GM12873 (cell line): ENCODE results near the gene EVX1.
A peak's percentile ranks its signal among the peaks of the same experiment; 100 is the strongest.

Source experiments
- CTCF ChIP-seq: IDR thresholded peaks from 2 replicates; pipeline ENCODE4 v1.5.1; 2012; ENCODE audit warnings: low read depth, mild to moderate bottlenecking, moderate library complexity, low read length, control low read depth; ENCODE audit not compliant: insufficient read depth; ENCODE audit errors: missing control alignments

EVX1 gene

GRCh38 chr7:27224983-27225934 lies 17.3 kb upstream of the EVX1 start:
- TF ChIP-seq CTCF, result no peak

GRCh38 chr7:27229448-27229847 lies 13.2 kb upstream of the EVX1 start:
- TF ChIP-seq CTCF, result no peak

- peak; percentile 14 for TF ChIP-seq CTCF
Observed at GRCh38 chr7:27235387-27236311, 7.0 kb upstream of the EVX1 start.

- TF ChIP-seq CTCF, result no peak
Observed at GRCh38 chr7:27237735-27238334, 4.8 kb upstream of the EVX1 start.

- TF ChIP-seq CTCF, result no peak
Observed at GRCh38 chr7:27238979-27239386, 3.6 kb upstream of the EVX1 start.

- TF ChIP-seq CTCF, result no peak
Observed at GRCh38 chr7:27239387-27240014, 3.1 kb upstream of the EVX1 start.
